ENCODE measurements around the gene ELOVL5. TPM values are rescaled to one million over a fixed set of nuclear protein-coding genes. Genes with fewer than 3 reads are reported as not detected.

ELOVL5 gene
- total RNA-seq, 4 donors from 2014 or later, result 55.2 to 80.2 (median 64.8) TPM

DNA sequence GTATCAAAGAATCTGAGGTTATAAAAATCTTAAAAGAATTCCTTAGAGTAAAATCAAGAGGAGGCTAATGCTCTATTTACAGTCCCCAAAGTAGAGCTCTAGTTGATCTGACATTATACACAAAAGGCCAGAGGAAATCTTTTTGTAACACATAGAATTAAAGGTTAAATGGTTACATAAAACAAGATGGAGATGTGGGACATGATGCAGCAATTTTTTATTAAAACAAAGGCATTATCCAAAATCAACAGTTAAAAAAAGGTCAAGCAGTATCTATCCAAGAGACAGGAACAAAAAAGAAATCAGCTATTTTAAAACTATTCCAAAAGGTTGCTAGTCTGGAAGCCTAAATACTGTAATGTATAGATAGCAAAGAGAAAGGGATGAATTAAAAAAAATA lies 20.4 kb downstream of the ELOVL5 start:
- H3K27me3 ChIP-seq, result no peaks in the 10 kb centered on the region
- H3K9me3 ChIP-seq, result no peaks in the 10 kb centered on the region
- H3K27ac ChIP-seq (replicated peaks in 1 of 4), result peak overlapping the region in 2 of 4 donors; percentile 30 to 78

DNA sequence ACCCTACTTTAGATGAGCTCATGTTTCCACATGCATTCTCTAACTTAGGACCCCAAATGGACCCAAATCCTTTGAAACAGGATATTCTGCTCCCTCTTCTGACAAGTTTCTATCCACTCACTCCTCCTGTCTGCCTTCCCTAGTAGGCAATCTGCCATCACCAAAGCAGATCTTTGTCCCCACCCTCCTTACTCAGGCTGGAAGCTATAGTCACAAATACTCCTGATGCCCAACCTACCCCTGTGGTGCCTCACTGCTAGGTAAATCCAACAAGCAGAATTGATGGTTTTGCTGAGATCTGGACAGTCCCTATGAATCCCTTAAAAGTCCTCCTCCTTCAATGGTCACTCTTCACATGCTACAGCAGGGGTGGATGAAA lies 21.7 kb downstream of the ELOVL5 start:
- DNase-seq (ENCODE audit: extremely low spot score), result no peak
- intact Hi-C loops (cut with DNase I), result no loop called here
- H3K27me3 ChIP-seq, result no peaks in the 10 kb centered on the region
- H3K4me1 ChIP-seq, result peaks cover 40 to 50% (median 47%) of the 10 kb centered on the region in 4 donors
- peak overlapping the region; percentile 69 to 79 (median 74) for H3K27ac ChIP-seq (replicated peaks in 1 of 4)
- H3K4me3 ChIP-seq, result no peak overlapping the region
- no peaks in the 10 kb centered on the region for H3K9me3 ChIP-seq
- TF ChIP-seq EP300 (IDR thresholded peaks at IDR 0.05) (no peak), POLR2AphosphoS5 (IDR thresholded peaks at IDR 0.05) (no peak), POLR2A (IDR thresholded peaks at IDR 0.05; ENCODE audit: low read depth) (no peak)
- TF ChIP-seq, protein P1, sequence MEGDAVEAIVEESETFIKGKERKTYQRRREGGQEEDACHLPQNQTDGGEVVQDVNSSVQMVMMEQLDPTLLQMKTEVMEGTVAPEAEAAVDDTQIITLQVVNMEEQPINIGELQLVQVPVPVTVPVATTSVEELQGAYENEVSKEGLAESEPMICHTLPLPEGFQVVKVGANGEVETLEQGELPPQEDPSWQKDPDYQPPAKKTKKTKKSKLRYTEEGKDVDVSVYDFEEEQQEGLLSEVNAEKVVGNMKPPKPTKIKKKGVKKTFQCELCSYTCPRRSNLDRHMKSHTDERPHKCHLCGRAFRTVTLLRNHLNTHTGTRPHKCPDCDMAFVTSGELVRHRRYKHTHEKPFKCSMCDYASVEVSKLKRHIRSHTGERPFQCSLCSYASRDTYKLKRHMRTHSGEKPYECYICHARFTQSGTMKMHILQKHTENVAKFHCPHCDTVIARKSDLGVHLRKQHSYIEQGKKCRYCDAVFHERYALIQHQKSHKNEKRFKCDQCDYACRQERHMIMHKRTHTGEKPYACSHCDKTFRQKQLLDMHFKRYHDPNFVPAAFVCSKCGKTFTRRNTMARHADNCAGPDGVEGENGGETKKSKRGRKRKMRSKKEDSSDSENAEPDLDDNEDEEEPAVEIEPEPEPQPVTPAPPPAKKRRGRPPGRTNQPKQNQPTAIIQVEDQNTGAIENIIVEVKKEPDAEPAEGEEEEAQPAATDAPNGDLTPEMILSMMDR (IDR thresholded peaks at IDR 0.05), result no peak
- H3K36me3 ChIP-seq, result no peaks in the 10 kb centered on the region

More for the DNA sequence above, 20.4 kb downstream of the ELOVL5 start:
- no peak for TF ChIP-seq EP300 (IDR thresholded peaks at IDR 0.05)
- TF ChIP-seq POLR2AphosphoS5 (IDR thresholded peaks at IDR 0.05), result no peak
- TF ChIP-seq, protein P1 (IDR thresholded peaks at IDR 0.05), result no peak
- no peak for TF ChIP-seq POLR2A (IDR thresholded peaks at IDR 0.05; ENCODE audit: low read depth)
- Histone ChIP-seq H3K4me1 (peaks cover 34 to 47% (median 41%) of the 10 kb centered on the region in 4 donors), H3K4me3 (no peak overlapping the region), H3K36me3 (no peaks in the 10 kb centered on the region)
- intact Hi-C loops (cut with DNase I), result no loop called here
- no peak for DNase-seq (ENCODE audit: extremely low spot score)

DNA sequence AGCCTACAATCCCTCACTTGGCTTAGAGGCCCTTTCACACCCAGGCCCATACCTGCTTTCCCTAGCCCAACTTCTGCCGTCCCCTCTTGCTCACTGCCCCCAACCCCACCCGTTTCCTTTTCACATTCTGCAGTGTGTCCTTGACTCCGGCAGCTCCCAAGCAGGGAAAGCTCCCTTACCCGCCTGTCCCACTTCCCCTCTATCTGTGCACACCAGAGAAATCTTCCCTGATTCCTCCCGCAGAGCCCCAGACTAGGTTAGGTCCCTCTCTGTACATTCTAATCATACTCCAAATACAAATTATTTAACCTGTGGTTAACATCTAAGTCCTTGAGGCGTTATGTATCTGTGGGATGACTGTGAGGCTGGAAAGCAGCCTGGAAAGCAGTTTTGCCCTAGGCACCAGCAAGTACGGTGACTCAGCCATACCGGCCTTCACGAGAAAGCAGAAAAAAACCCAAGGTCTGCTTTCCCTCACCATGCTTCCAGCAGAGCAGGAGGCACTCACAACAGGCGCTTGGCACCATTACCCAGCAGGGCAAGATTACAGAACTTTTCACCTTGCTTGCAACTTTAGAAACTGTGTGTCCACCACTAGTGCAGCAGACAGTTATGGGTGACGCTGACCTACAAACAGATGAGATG lies 22.3 kb downstream of the ELOVL5 start:
- peaks cover 45 to 55% (median 52%) of the 10 kb centered on the region in 4 donors for H3K4me1 ChIP-seq
- H3K9me3 ChIP-seq, result no peaks in the 10 kb centered on the region
- H3K4me3 ChIP-seq, result no peak overlapping the region
- H3K27ac ChIP-seq (replicated peaks in 1 of 4), result peak overlapping the region; percentile 69 to 79 (median 74)
- DNase-seq (ENCODE audit: extremely low spot score), result no peak
- 34% methylated on average over 10 of the region's 11 CpGs for WGBS
- intact Hi-C loops (cut with DNase I), result no loop called here
- TF ChIP-seq POLR2AphosphoS5 (IDR thresholded peaks at IDR 0.05) (peak; percentile 52 to 64), POLR2A (IDR thresholded peaks at IDR 0.05; ENCODE audit: low read depth) (no peak)
- no peaks in the 10 kb centered on the region for H3K36me3 ChIP-seq
- no peaks in the 10 kb centered on the region for H3K27me3 ChIP-seq

DNA sequence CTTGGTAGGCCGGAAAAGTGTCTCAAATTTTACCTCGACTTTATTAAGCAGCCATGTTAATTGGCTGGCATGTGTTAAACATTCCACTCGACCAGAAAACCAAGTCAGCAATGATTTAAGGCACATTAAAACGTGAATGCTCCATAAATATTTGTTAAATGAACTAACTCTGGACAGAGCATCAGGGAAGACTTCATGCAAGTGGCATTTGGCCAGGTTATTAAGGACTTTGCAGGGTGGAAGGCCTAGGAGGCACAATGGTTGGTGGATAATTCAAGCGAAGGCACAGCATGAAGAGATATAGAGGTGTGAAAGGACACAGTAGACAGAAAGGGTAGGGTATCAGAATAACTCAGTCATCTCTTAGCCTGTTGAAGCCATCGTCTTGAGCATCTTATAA lies 23.0 kb downstream of the ELOVL5 start:
- Histone ChIP-seq H3K27ac (replicated peaks in 1 of 4) (peak overlapping the region; percentile 69 to 79 (median 74)), H3K9me3 (no peaks in the 10 kb centered on the region), H3K27me3 (no peaks in the 10 kb centered on the region), H3K36me3 (no peaks in the 10 kb centered on the region), H3K4me3 (no peak overlapping the region), H3K4me1 (peaks cover 47 to 62% (median 59%) of the 10 kb centered on the region in 4 donors)
- TF ChIP-seq POLR2AphosphoS5 (IDR thresholded peaks at IDR 0.05) (no peak), POLR2A (IDR thresholded peaks at IDR 0.05; ENCODE audit: low read depth) (no peak), EP300 (IDR thresholded peaks at IDR 0.05) (no peak)
- TF ChIP-seq, protein P1 (IDR thresholded peaks at IDR 0.05), result no peak
- DNase-seq (ENCODE audit: extremely low spot score), result no peak
- intact Hi-C loops (cut with DNase I), result no loop called here
- 59% methylated on average over 6 of the region's 6 CpGs for WGBS

DNA sequence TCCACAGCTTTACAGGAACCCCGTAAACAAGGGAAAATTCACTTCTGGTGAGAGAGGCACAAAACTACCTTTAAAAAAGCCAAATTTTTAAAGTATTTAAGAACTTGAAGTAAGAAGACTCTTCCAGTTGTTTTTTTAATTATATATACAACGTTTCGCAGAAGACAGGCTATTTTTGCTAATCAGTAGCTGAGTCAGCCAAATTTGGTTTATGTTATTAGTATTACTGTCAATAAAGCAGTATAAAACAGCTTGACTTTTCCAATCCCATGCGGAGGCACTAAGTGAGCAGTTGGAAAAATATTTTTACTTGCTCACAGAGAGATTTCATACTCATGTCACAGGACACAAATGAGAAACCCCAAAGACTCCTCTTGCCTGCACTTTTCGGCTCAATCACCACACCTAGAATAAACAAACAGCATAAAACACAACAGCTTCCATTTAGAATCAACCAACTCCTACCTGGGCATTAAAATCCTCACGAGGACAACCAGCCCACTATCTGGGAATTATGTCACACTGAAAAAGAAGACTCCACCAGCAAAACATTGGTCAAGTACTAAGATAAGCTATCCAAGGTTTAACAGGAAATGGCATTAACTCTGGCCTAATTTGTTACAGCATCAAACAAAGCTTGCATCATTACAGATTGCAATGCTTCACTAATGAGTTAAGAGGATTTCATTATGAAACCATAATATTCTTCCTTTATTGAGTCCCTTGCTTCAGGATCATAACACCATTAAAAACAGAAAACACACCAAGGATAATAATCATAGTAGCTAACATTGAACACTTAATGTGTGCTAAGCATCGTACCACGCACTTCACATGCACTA lies 26.3 kb downstream of the ELOVL5 start:
- peaks cover 29 to 57% (median 48%) of the 10 kb centered on the region in 4 donors for H3K4me1 ChIP-seq
- H3K27me3 ChIP-seq, result no peaks in the 10 kb centered on the region
- intact Hi-C loops (cut with DNase I), result no loop called here
- H3K27ac ChIP-seq (replicated peaks in 1 of 4), result peak overlapping the region; percentile 39 to 65 (median 60)
- 51% methylated on average over 8 of the region's 8 CpGs for WGBS
- H3K4me3 ChIP-seq, result no peak overlapping the region
- no peak for DNase-seq (ENCODE audit: extremely low spot score)
- H3K36me3 ChIP-seq, result no peaks in the 10 kb centered on the region
- TF ChIP-seq, protein P1 (IDR thresholded peaks at IDR 0.05), result no peak
- TF ChIP-seq EP300 (IDR thresholded peaks at IDR 0.05) (no peak), POLR2A (IDR thresholded peaks at IDR 0.05; ENCODE audit: low read depth) (no peak), POLR2AphosphoS5 (IDR thresholded peaks at IDR 0.05) (no peak)
- no peaks in the 10 kb centered on the region for H3K9me3 ChIP-seq

Measured in esophagus muscularis mucosa (tissue), 4 donors.